ENCODE measurements around the gene CORO7.

DNA sequence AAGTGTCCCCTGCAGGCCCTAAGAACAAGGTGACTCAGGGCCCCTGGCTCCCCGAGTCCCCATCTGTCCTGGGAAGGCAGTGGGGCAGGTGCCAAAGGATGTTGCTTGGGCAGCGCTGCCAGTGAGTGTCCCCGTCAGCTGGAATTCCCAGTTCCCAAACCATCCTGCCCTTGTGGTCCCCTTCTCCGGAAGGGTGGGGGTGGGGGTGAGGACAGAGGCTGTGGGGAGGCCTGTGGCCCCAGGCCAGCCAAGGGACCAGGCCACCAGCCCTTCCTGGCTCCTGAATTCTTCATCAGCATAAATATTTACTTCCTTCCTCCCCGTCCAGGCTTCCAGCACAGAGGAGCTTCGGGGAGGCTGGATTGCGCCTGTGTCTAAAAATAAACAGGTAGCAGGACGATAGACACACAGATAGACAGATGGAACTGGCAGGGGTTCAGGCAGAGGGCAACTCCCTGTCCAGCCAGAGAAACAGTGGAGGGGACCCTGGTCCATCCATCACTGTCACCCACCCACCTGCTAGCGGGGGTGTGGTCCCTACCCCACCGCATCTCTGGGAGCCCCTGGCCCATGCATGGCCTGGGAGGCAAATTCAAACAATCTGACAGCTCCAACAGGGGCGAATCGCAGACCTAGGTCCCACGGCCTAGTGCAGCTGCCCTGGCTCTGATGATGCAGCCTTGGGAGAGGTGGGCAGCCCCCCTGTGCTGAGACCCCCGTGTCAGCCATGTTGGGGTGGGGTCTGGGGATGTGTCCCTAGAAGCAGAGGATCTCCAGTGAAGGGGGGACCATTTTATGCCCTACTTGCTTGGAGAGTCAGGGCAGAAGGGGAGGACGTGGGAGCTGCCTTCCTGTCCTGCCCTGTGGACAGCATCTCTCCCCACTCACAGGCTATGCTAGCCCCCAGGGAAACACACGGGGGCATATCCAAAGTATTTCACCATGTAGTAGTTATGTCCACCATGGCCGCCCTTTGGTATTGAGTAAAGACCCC, 87.3 kb downstream of the CORO7 start:
- TF ChIP-seq, protein P1, sequence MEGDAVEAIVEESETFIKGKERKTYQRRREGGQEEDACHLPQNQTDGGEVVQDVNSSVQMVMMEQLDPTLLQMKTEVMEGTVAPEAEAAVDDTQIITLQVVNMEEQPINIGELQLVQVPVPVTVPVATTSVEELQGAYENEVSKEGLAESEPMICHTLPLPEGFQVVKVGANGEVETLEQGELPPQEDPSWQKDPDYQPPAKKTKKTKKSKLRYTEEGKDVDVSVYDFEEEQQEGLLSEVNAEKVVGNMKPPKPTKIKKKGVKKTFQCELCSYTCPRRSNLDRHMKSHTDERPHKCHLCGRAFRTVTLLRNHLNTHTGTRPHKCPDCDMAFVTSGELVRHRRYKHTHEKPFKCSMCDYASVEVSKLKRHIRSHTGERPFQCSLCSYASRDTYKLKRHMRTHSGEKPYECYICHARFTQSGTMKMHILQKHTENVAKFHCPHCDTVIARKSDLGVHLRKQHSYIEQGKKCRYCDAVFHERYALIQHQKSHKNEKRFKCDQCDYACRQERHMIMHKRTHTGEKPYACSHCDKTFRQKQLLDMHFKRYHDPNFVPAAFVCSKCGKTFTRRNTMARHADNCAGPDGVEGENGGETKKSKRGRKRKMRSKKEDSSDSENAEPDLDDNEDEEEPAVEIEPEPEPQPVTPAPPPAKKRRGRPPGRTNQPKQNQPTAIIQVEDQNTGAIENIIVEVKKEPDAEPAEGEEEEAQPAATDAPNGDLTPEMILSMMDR (conservative IDR thresholded peaks at IDR 0.05), result no peak
- no peak for TF ChIP-seq EZH2 (IDR thresholded peaks at IDR 0.05; ENCODE audit: low read depth)

All from PC-9 (cell line).